WTC11 (cell line): ENCODE measurements around the gene BUD13.

Source experiments
- CREM ChIP-seq: sonication (generic); formaldehyde crosslinking; IDR thresholded peaks from 2 replicates; pipeline ENCODE4 v1.8.1; 2022; ENCODE audit warnings: mild to moderate bottlenecking, missing genetic modification reagents, moderate library complexity
- NFE2L1 ChIP-seq: sonication (generic); formaldehyde crosslinking; IDR thresholded peaks from 2 replicates; pipeline ENCODE4 v1.8.1; 2023; ENCODE audit warnings: missing genetic modification reagents
- TP53 ChIP-seq: sonication (generic); formaldehyde crosslinking; IDR thresholded peaks from 2 replicates; pipeline ENCODE4 v1.8.1; 2023; ENCODE audit warnings: mild to moderate bottlenecking, missing genetic modification reagents
- ZNF232 ChIP-seq: sonication (generic); formaldehyde crosslinking; IDR thresholded peaks from 2 replicates; pipeline ENCODE4 v1.8.0; 2022; ENCODE audit warnings: mild to moderate bottlenecking, missing genetic modification reagents
- ZNF317 ChIP-seq: sonication (generic); formaldehyde crosslinking; IDR thresholded peaks from 2 replicates; pipeline ENCODE4 v1.8.1; 2023; ENCODE audit warnings: low read depth, mild to moderate bottlenecking, moderate library complexity, missing genetic modification reagents, borderline replicate concordance
- TF ChIP-seq, protein P1 (sequence below): fragments of 200-600 bp; IDR thresholded peaks from 2 replicates; pipeline ENCODE4 v1.8.0; 2022; ENCODE audit warnings: antibody characterized with exemption
- TF ChIP-seq, protein P2 (sequence below): fragments of 250-450 bp; sonication (Bioruptor Pico); IDR thresholded peaks from 2 replicates; pipeline ENCODE4 v1.9.0; 2021; ENCODE audit warnings: mild to moderate bottlenecking
- TF ChIP-seq, protein P3 (sequence below): sonication (generic); formaldehyde crosslinking; IDR thresholded peaks from 2 replicates; pipeline ENCODE4 v1.8.0; 2022; ENCODE audit warnings: mild to moderate bottlenecking, missing genetic modification reagents
- TF ChIP-seq, protein P4 (sequence below): sonication (generic); formaldehyde crosslinking; IDR thresholded peaks from 2 replicates; pipeline ENCODE4 v1.8.1; 2022; ENCODE audit warnings: low read depth, missing genetic modification reagents, borderline replicate concordance
- TF ChIP-seq, protein P5 (sequence below): sonication (generic); formaldehyde crosslinking; IDR thresholded peaks from 2 replicates; pipeline ENCODE4 v1.8.1; 2023; ENCODE audit warnings: mild to moderate bottlenecking, missing genetic modification reagents, borderline replicate concordance

DNA sequence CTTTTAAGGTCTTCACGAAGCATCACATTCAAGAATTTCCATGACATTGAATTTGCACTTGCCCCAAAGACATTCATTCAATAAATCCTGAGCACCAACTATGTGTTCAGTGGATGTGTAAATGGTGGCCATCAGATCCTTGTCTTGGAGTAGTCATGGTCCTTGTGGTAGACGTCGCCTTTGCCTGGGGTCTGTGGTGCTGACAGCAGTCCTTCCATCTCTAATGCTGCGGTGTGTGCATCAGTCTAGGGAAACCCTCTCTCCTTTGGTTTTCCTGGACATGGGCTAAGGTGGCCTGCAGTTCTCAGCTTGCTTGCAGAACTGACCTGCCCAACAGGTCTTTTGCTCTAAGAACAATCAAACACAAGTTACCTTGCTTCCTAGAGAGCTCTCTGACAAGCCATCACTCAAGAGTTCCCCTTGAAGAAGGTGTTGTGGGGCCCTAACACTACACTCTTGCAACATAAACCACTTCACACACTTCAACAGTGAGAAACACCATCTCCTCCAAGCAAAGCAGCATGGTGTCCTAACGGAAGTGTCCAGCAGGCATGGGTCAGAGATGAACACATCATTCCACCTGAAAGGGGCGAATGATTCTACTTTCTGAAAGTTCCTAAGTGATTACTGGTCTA is 72.1 kb downstream of the BUD13 start:
- TF ChIP-seq, protein P1, sequence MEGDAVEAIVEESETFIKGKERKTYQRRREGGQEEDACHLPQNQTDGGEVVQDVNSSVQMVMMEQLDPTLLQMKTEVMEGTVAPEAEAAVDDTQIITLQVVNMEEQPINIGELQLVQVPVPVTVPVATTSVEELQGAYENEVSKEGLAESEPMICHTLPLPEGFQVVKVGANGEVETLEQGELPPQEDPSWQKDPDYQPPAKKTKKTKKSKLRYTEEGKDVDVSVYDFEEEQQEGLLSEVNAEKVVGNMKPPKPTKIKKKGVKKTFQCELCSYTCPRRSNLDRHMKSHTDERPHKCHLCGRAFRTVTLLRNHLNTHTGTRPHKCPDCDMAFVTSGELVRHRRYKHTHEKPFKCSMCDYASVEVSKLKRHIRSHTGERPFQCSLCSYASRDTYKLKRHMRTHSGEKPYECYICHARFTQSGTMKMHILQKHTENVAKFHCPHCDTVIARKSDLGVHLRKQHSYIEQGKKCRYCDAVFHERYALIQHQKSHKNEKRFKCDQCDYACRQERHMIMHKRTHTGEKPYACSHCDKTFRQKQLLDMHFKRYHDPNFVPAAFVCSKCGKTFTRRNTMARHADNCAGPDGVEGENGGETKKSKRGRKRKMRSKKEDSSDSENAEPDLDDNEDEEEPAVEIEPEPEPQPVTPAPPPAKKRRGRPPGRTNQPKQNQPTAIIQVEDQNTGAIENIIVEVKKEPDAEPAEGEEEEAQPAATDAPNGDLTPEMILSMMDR, result no peak
- TF ChIP-seq, protein P2, sequence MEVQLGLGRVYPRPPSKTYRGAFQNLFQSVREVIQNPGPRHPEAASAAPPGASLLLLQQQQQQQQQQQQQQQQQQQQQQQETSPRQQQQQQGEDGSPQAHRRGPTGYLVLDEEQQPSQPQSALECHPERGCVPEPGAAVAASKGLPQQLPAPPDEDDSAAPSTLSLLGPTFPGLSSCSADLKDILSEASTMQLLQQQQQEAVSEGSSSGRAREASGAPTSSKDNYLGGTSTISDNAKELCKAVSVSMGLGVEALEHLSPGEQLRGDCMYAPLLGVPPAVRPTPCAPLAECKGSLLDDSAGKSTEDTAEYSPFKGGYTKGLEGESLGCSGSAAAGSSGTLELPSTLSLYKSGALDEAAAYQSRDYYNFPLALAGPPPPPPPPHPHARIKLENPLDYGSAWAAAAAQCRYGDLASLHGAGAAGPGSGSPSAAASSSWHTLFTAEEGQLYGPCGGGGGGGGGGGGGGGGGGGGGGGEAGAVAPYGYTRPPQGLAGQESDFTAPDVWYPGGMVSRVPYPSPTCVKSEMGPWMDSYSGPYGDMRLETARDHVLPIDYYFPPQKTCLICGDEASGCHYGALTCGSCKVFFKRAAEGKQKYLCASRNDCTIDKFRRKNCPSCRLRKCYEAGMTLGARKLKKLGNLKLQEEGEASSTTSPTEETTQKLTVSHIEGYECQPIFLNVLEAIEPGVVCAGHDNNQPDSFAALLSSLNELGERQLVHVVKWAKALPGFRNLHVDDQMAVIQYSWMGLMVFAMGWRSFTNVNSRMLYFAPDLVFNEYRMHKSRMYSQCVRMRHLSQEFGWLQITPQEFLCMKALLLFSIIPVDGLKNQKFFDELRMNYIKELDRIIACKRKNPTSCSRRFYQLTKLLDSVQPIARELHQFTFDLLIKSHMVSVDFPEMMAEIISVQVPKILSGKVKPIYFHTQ (CRISPR knock-in tag), result no peak
- TF ChIP-seq, protein P3, sequence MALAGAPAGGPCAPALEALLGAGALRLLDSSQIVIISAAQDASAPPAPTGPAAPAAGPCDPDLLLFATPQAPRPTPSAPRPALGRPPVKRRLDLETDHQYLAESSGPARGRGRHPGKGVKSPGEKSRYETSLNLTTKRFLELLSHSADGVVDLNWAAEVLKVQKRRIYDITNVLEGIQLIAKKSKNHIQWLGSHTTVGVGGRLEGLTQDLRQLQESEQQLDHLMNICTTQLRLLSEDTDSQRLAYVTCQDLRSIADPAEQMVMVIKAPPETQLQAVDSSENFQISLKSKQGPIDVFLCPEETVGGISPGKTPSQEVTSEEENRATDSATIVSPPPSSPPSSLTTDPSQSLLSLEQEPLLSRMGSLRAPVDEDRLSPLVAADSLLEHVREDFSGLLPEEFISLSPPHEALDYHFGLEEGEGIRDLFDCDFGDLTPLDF (CRISPR knock-in tag), result no peak
- no peak for TF ChIP-seq NFE2L1 (CRISPR knock-in tag)
- no peak for TF ChIP-seq ZNF232 (CRISPR knock-in tag)
- no peak for TF ChIP-seq ZNF317
- TF ChIP-seq, protein P4, sequence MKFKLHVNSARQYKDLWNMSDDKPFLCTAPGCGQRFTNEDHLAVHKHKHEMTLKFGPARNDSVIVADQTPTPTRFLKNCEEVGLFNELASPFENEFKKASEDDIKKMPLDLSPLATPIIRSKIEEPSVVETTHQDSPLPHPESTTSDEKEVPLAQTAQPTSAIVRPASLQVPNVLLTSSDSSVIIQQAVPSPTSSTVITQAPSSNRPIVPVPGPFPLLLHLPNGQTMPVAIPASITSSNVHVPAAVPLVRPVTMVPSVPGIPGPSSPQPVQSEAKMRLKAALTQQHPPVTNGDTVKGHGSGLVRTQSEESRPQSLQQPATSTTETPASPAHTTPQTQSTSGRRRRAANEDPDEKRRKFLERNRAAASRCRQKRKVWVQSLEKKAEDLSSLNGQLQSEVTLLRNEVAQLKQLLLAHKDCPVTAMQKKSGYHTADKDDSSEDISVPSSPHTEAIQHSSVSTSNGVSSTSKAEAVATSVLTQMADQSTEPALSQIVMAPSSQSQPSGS (CRISPR knock-in tag), result no peak
- no peak for TF ChIP-seq CREM (CRISPR knock-in tag)
- no peak for TF ChIP-seq TP53
- TF ChIP-seq, protein P5, sequence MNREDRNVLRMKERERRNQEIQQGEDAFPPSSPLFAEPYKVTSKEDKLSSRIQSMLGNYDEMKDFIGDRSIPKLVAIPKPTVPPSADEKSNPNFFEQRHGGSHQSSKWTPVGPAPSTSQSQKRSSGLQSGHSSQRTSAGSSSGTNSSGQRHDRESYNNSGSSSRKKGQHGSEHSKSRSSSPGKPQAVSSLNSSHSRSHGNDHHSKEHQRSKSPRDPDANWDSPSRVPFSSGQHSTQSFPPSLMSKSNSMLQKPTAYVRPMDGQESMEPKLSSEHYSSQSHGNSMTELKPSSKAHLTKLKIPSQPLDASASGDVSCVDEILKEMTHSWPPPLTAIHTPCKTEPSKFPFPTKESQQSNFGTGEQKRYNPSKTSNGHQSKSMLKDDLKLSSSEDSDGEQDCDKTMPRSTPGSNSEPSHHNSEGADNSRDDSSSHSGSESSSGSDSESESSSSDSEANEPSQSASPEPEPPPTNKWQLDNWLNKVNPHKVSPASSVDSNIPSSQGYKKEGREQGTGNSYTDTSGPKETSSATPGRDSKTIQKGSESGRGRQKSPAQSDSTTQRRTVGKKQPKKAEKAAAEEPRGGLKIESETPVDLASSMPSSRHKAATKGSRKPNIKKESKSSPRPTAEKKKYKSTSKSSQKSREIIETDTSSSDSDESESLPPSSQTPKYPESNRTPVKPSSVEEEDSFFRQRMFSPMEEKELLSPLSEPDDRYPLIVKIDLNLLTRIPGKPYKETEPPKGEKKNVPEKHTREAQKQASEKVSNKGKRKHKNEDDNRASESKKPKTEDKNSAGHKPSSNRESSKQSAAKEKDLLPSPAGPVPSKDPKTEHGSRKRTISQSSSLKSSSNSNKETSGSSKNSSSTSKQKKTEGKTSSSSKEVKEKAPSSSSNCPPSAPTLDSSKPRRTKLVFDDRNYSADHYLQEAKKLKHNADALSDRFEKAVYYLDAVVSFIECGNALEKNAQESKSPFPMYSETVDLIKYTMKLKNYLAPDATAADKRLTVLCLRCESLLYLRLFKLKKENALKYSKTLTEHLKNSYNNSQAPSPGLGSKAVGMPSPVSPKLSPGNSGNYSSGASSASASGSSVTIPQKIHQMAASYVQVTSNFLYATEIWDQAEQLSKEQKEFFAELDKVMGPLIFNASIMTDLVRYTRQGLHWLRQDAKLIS (CRISPR knock-in tag), result no peak
